SK-N-SH (cell line): ENCODE results near the gene ARGLU1. TPM values are rescaled to one million over a fixed set of nuclear protein-coding genes. Genes with fewer than 3 reads are reported as not detected.

ENCODE experiments used
- CTCF ChIA-PET: fragments of 300-600, 350-600 bp; formaldehyde crosslinking; extraction: SDS; loops from one replicate; lab custom pipeline; 2021; lab: Yijun Ruan, JAX
- POLR2A ChIA-PET: fragments of 350-600 bp; sonication (Branson Sonifier 250); formaldehyde crosslinking; extraction: SDS; loops from one replicate; lab custom pipeline; 2020; ENCODE audit warnings: antibody characterized with exemption, inconsistent platforms; lab: Yijun Ruan, JAX
- DNase-seq: peaks from one replicate; pipeline ENCODE4 v3.0.0; 2012
- H2AFZ ChIP-seq: fragments of 200-600 bp; sonication (generic); 2 replicates; pipeline ENCODE4 v1.8.1; 2016; ENCODE audit warnings: antibody characterized with exemption, mild to moderate bottlenecking, low read depth
- H3F3A ChIP-seq: fragments of 200-600 bp; sonication (generic); replicated peaks from 2 replicates; pipeline ENCODE3; 2016; ENCODE audit warnings: antibody characterized with exemption, mild to moderate bottlenecking; ENCODE audit not compliant: insufficient read depth
- H3K27ac ChIP-seq, 2 experiments: fragments of 200-500 bp in 1 of 2; fragments of 200-600 bp in 1 of 2; sonication (Bioruptor generic) in 1 of 2; sonication (generic), shearing (Covaris generic) in 1 of 2; 2 replicates each; pipeline versions ENCODE4 v1.5.1 to v1.6.1; 2014 to 2016; ENCODE audit warnings: low read depth in 2 of 2, inconsistent platforms in 1 of 2, low read length in 1 of 2, mild to moderate bottlenecking in 1 of 2, mixed read lengths in 1 of 2
- H3K27me3 ChIP-seq: fragments of 200-600 bp; sonication (generic), shearing (Covaris generic); 2 replicates; pipeline ENCODE4 v1.6.1; 2016; ENCODE audit warnings: mixed run types; ENCODE audit not compliant: insufficient read depth
- H3K36me3 ChIP-seq, 2 experiments: fragments of 200-500 bp in 1 of 2; fragments of 200-600 bp in 1 of 2; sonication (Bioruptor generic) in 1 of 2; sonication (generic) in 1 of 2; replicated peaks in 1 of 2; 2 replicates each; pipeline versions ENCODE3 to v1.5.1; 2014 to 2016; ENCODE audit warnings: low read length in 1 of 2, mild to moderate bottlenecking in 1 of 2; ENCODE audit not compliant: insufficient read depth in 2 of 2, control insufficient read depth in 1 of 2
- H3K4me1 ChIP-seq, 2 experiments: fragments of 200-500 bp in 1 of 2; fragments of 200-600 bp in 1 of 2; sonication (Bioruptor generic) in 1 of 2; sonication (generic), shearing (Covaris generic) in 1 of 2; 2 replicates each; pipeline versions ENCODE4 v1.5.1 to v1.6.1; 2014 to 2016; ENCODE audit warnings: low read depth in 1 of 2, low read length in 1 of 2, mixed run types in 1 of 2; ENCODE audit not compliant: insufficient read depth in 2 of 2, control insufficient read depth in 1 of 2
- H3K4me2 ChIP-seq: fragments of 200-600 bp; sonication (generic), shearing (Covaris generic); 2 replicates; pipeline ENCODE4 v1.6.1; 2017; ENCODE audit warnings: mixed run types
- H3K4me3 ChIP-seq, 2 experiments: fragments of 200-500 bp in 1 of 2; fragments of 200-600 bp in 1 of 2; sonication (Bioruptor generic) in 1 of 2; sonication (generic), shearing (Covaris generic) in 1 of 2; 2 replicates each; pipeline versions ENCODE4 v1.5.1 to v1.8.1; 2014 to 2016; ENCODE audit warnings: low read depth in 2 of 2, inconsistent platforms in 1 of 2, low read length in 1 of 2, mild to moderate bottlenecking in 1 of 2, mixed read lengths in 1 of 2, moderate library complexity in 1 of 2
- H3K79me2 ChIP-seq: fragments of 200-600 bp; sonication (generic); 2 replicates; pipeline ENCODE4 v1.8.1; 2017; ENCODE audit warnings: mild to moderate bottlenecking; ENCODE audit not compliant: insufficient read depth
- H3K9ac ChIP-seq: fragments of 200-600 bp; sonication (generic); 2 replicates; pipeline ENCODE4 v1.6.1; 2017; ENCODE audit warnings: mixed run types
- H3K9me2 ChIP-seq: fragments of 200-600 bp; sonication (generic); 2 replicates; pipeline ENCODE4 v1.6.1; 2017; ENCODE audit warnings: mixed run types
- H3K9me3 ChIP-seq: fragments of 200-600 bp; sonication (generic); 2 replicates; pipeline ENCODE4 v1.6.1; 2017; ENCODE audit warnings: mixed run types, mild to moderate bottlenecking, moderate library complexity
- H4K20me1 ChIP-seq: fragments of 200-600 bp; sonication (generic); 2 replicates; pipeline ENCODE4 v1.6.1; 2017; ENCODE audit warnings: mild to moderate bottlenecking, mixed run types; ENCODE audit not compliant: insufficient read depth
- ELF1 ChIP-seq: IDR thresholded peaks from 2 replicates; pipeline ENCODE4 v1.4.0; 2012
- EP300 ChIP-seq, 2 experiments: IDR thresholded peaks; 2 replicates each; pipeline versions ENCODE4 v1.4.0 to v1.6.1; 2012; ENCODE audit warnings: borderline replicate concordance in 1 of 2, low read depth in 1 of 2, low read length in 1 of 2
- EZH2phosphoT487 ChIP-seq: fragments of 200-600 bp; sonication (generic); IDR thresholded peaks from 2 replicates; pipeline ENCODE4 v1.6.1; 2017; ENCODE audit warnings: low read depth, mixed run types, mild to moderate bottlenecking, antibody characterized with exemption, moderate library complexity, borderline replicate concordance
- FOXM1 ChIP-seq: IDR thresholded peaks from 2 replicates; pipeline ENCODE4 v1.4.0; 2012; ENCODE audit warnings: low read depth, mild to moderate bottlenecking
- GATA2 ChIP-seq: sonication (generic); formaldehyde crosslinking; IDR thresholded peaks from 2 replicates; pipeline ENCODE4 v1.5.0; 2020; ENCODE audit warnings: mild to moderate bottlenecking, missing genetic modification reagents
- JUND ChIP-seq: IDR thresholded peaks from 2 replicates; pipeline ENCODE4 v1.4.0; 2012
- MEF2A ChIP-seq: IDR thresholded peaks from 2 replicates; pipeline ENCODE4 v1.4.0; 2012; ENCODE audit warnings: low read depth, borderline replicate concordance
- MXI1 ChIP-seq: IDR thresholded peaks from 2 replicates; pipeline ENCODE4 v1.6.1; 2012; ENCODE audit warnings: mild to moderate bottlenecking, low read depth, low read length, improper control_type of control experiment
- NFIC ChIP-seq: IDR thresholded peaks from 2 replicates; pipeline ENCODE4 v1.4.0; 2012; ENCODE audit warnings: borderline replicate concordance
- PBX3 ChIP-seq: IDR thresholded peaks from 2 replicates; pipeline ENCODE4; 2012
- RAD21 ChIP-seq: IDR thresholded peaks from 2 replicates; pipeline ENCODE4 v1.6.1; 2012; ENCODE audit warnings: mild to moderate bottlenecking, low read length
- RCOR1 ChIP-seq: fragments of 150-350 bp; IDR thresholded peaks from 2 replicates; pipeline ENCODE4 v1.6.1; 2017; ENCODE audit warnings: antibody characterized with exemption, low read length
- RFX5 ChIP-seq: IDR thresholded peaks from 2 replicates; pipeline ENCODE4 v1.6.1; 2012; ENCODE audit warnings: mild to moderate bottlenecking, improper control_type of control experiment, low read length
- SIN3A ChIP-seq: IDR thresholded peaks from 2 replicates; pipeline ENCODE4 v1.6.1; 2012; ENCODE audit warnings: low read depth, mild to moderate bottlenecking, low read length, moderate library complexity, borderline replicate concordance
- SMC3 ChIP-seq: IDR thresholded peaks from 2 replicates; pipeline ENCODE4 v1.6.1; 2012; ENCODE audit warnings: low read depth, low read length, improper control_type of control experiment
- TEAD4 ChIP-seq: IDR thresholded peaks from 2 replicates; pipeline ENCODE4 v1.4.0; 2012; ENCODE audit warnings: mild to moderate bottlenecking, borderline replicate concordance; ENCODE audit not compliant: insufficient read depth
- USF2 ChIP-seq: fragments of 150-350 bp; IDR thresholded peaks from 2 replicates; pipeline ENCODE4 v1.6.1; 2017; ENCODE audit warnings: antibody characterized with exemption, low read length, low read depth, borderline replicate concordance
- ZBTB33 ChIP-seq: IDR thresholded peaks from 2 replicates; pipeline ENCODE4 v1.4.0; 2012; ENCODE audit warnings: low read depth, borderline replicate concordance
- WGBS: methylation state at CpG from one replicate; pipeline ENCODE4 v1.1.6; 2017; ENCODE audit warnings: low lambda C conversion rate; 5-methylcytosine and 5-hydroxymethylcytosine counted together
- polyA plus RNA-seq, 3 experiments: library from polyadenylated mRNA; depleted of rRNA; stranded (reverse); fragments of >200 nt; gene quantifications; 2 replicates each; pipeline ENCODE4 v1.2.3, GENCODE V29; 2012
- TF ChIP-seq, protein P1 (sequence below): IDR thresholded peaks from 2 replicates; pipeline ENCODE4 v1.4.0; 2012; ENCODE audit warnings: low read depth

Gene ARGLU1
- polyA plus RNA-seq, 1 of the 3 experiments (the other 2 are of a cell fraction), result 101 TPM

DNA sequence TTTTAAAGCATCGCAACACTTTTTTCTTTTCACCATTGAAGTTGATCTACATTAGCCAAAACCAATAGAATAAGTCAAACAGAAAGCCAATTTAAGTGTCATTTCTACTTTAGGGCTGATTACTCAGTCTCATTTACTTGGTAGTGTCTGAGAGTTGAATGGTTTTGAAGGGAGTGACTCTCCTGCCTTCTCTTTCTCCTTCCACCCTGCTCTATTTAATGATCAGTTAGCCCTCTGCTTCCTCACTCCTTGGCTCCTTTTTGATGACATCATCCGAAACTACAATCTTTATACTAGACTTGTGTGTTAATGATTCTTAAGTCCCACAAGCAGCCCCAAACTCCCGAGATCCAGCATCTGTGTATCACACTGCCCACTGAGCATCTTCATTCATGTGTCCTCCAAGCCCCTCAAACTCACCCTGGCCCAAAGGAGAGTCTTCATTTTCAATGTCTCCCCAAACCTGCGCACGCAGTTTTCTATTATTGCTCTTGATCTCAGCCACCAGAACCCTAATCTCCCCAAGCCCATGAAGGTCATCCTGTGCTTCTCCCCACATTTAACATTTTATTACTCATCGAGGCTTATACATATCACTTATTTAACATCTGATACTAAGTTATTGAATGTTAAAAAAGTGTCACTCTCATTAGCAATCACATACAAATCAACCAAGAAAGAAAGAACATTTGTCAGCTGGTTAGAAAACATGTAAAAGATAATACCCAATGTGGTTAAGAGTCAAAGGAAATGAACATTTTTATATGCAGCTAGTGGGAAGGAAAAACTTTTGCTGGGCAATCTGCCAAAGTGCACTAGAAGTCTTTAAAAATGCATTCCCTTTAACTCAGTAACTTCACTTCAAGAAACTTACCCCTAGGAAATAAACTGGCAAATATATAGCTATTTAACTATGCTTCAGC lies 32.2 kb upstream of the ARGLU1 start:
- Histone ChIP-seq H3K36me3 (no peaks in the 10 kb centered on the region), H3K4me1 (peaks cover 0 to 5% of the 10 kb centered on the region in 2 experiments; a peak in 1 of 4 replicates), H3F3A (no peaks in the 10 kb centered on the region), H4K20me1 (no peaks in the 10 kb centered on the region), H3K27ac (no peak overlapping the region), H3K79me2 (no peaks in the 10 kb centered on the region), H2AFZ (no peak overlapping the region), H3K27me3 (no peaks in the 10 kb centered on the region), H3K9ac (no peak overlapping the region), H3K4me3 (no peak overlapping the region), H3K9me3 (no peaks in the 10 kb centered on the region), H3K4me2 (no peak overlapping the region), H3K9me2 (no peaks in the 10 kb centered on the region)
- 51% methylated on average over 6 of the region's 6 CpGs for WGBS
- ChIA-PET CTCF (no interaction called here), POLR2A (no interaction called here)
- TF ChIP-seq MXI1, result no peak
- TF ChIP-seq NFIC, result no peak
- TF ChIP-seq ZBTB33, result no peak
- TF ChIP-seq PBX3, result no peak
- DNase-seq, result no peak

DNA sequence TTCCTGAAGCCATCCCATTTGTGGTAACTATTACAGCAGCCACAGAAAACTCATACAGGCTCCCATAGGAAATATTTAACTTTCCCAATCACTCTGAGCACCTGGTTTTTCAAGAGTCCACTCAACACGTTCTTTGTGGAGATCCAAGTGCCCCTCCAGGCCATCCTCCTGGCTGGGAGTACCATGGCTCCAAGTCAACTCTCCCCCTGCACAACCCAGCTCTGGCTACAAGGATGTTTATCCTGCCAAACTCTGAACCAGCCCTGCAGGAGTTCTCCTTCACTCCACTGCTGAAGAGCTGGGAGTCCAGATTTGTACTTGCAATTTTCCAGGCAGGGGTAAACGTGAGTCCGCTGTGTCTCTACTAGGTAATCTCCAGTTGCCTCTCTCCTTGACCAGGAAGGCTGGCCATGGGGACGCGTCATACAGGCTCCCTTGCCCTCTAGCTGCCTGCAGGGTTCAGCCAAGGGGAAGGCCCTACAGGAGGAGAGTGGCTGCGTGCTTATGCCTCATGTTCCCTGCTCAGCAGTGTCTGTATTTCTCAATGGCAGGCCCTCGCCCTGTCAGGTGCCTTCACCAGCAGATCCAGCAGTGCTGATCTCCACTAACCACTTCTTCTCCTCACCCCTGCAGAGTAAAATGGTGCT lies 29.9 kb upstream of the ARGLU1 start:
- no peak overlapping the region for H2AFZ ChIP-seq
- no peaks in the 10 kb centered on the region for H3K79me2 ChIP-seq
- ChIA-PET CTCF (no interaction called here), POLR2A (no interaction called here)
- H3K27ac ChIP-seq, result no peak overlapping the region
- no peaks in the 10 kb centered on the region for H3K9me2 ChIP-seq
- TF ChIP-seq SIN3A (no peak), RCOR1 (no peak), USF2 (no peak), GATA2 (CRISPR knock-in tag) (no peak), SMC3 (no peak), RFX5 (no peak), EP300 (IDR thresholded peaks at IDR 0.05; ENCODE audit: borderline replicate concordance in 1 of 2, low read depth in 1 of 2, low read length in 1 of 2) (no peak), MEF2A (no peak), FOXM1 (no peak), TEAD4 (no peak), MXI1 (no peak), JUND (no peak), ELF1 (no peak), RAD21 (no peak), EZH2phosphoT487 (no peak)
- TF ChIP-seq, protein P1, sequence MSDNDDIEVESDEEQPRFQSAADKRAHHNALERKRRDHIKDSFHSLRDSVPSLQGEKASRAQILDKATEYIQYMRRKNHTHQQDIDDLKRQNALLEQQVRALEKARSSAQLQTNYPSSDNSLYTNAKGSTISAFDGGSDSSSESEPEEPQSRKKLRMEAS, result no peak
- TF ChIP-seq, all 33 proteins: peak for 0
- no peaks in the 10 kb centered on the region for H3K27me3 ChIP-seq
- H3K4me3 ChIP-seq, result no peak overlapping the region
- H3K4me2 ChIP-seq, result no peak overlapping the region
- 40% methylated on average over 3 of the region's 7 CpGs for whole genome bisulfite sequencing
- no peaks in the 10 kb centered on the region for H3F3A ChIP-seq
- no peak for DNase-seq
- no peaks in the 10 kb centered on the region for H3K36me3 ChIP-seq
- no peak overlapping the region for H3K9ac ChIP-seq
- H3K9me3 ChIP-seq, result no peaks in the 10 kb centered on the region
- H4K20me1 ChIP-seq, result no peaks in the 10 kb centered on the region
- peaks cover 0 to 9% of the 10 kb centered on the region in 2 experiments; a peak in 1 of 4 replicates for H3K4me1 ChIP-seq
